ENCODE results near the gene ZXDC.

ZXDC gene

GRCh38 chr3:126475413-126476114, at the start of gene ZXDC:
ZXDC (minus strand) TSS chr3:126475891; CDS start chr3:126475865, 26 bp downstream.
- DNase-seq: peak; percentile 75

- DNase-seq: no peak
Observed at GRCh38 chr3:126525091-126525852, 49.6 kb upstream of the ZXDC start.

GRCh38 chr3:126524429-126524988, 48.8 kb upstream of the ZXDC start:
- DNase-seq: no peak

- DNase-seq: no peak
Observed at GRCh38 chr3:126523745-126524428, 48.2 kb upstream of the ZXDC start, which contains the start of gene CHST13. CHST13 (plus strand) TSS chr3:126524155; CDS start chr3:126524333, 178 bp downstream.

GRCh38 chr3:126522363-126522788, 46.7 kb upstream of the ZXDC start:
- DNase-seq: no peak

- no peak for DNase-seq
Observed at GRCh38 chr3:126521122-126521891, 45.6 kb upstream of the ZXDC start.

GRCh38 chr3:126519506-126520455, 44.1 kb upstream of the ZXDC start:
- no peak for DNase-seq

GRCh38 chr3:126518779-126519177, 43.1 kb upstream of the ZXDC start:
- DNase-seq: no peak

GRCh38 chr3:126517986-126518778, 42.5 kb upstream of the ZXDC start:
- DNase-seq: no peak

GRCh38 chr3:126517291-126517951, 41.7 kb upstream of the ZXDC start, which contains the start of gene UROC1:
UROC1 (minus strand) TSS chr3:126517773; CDS start chr3:126517719, 54 bp downstream.
- DNase-seq: no peak

- no peak for DNase-seq
Observed at GRCh38 chr3:126516936-126517290, 41.2 kb upstream of the ZXDC start.

GRCh38 chr3:126516152-126516935, 40.7 kb upstream of the ZXDC start:
- no peak for DNase-seq

GRCh38 chr3:126515066-126515706, 39.5 kb upstream of the ZXDC start:
- no peak for DNase-seq

GRCh38 chr3:126514161-126514560, 38.5 kb upstream of the ZXDC start:
- no peak for DNase-seq

- DNase-seq: no peak
Observed at GRCh38 chr3:126512916-126513650, 37.4 kb upstream of the ZXDC start.

GRCh38 chr3:126512026-126512425, 36.3 kb upstream of the ZXDC start:
- no peak for DNase-seq

GRCh38 chr3:126511291-126511690, 35.6 kb upstream of the ZXDC start:
- DNase-seq: no peak

Measured in NCI-H2081 treated with DMSO at 0.1 percent for 48 hours (cell line).